ENCODE measurements around the gene PODNL1.

GRCh38 chr19:13963603-13964105, 25.4 kb upstream of the PODNL1 start:
- TF ChIP-seq CTCF (IDR thresholded peaks at IDR 0.05; ENCODE audit: poor library complexity) (no peak), EZH2 (IDR thresholded peaks at IDR 0.05; ENCODE audit: borderline replicate concordance) (no peak), EZH2phosphoT487 (IDR thresholded peaks at IDR 0.05; ENCODE audit: low read depth, severe bottlenecking, unreplicated experiment) (no peak)
